Naive B cell (primary cell): ENCODE data around the gene NPTXR. TPM values are rescaled to one million over a fixed set of nuclear protein-coding genes. Genes with fewer than 3 reads are reported as not detected.

ENCODE experiments used
- ATAC-seq, 2 donors: fragments of 150-1000 bp; cut with Tn5 transposase; 2 replicates each; pipeline ENCODE4 v1.10.0; 2021; ENCODE audit warnings: low read depth in 2 of 2, mild to moderate bottlenecking in 2 of 2, moderate library complexity in 2 of 2
- DNase-seq: peaks from one replicate; pipeline ENCODE4 v3.0.0; 2022
- H3K27ac Mint-ChIP-seq, 6 donors: one replicate each; pipeline ENCODE4 v1.8.0; 2020 to 2022; ENCODE audit warnings: mild to moderate bottlenecking in 6 of 6, mixed read lengths in 6 of 6, moderate library complexity in 5 of 6, inconsistent platforms in 2 of 6
- H3K27me3 Mint-ChIP-seq, 3 donors: one replicate each; pipeline ENCODE4 v1.8.0; 2021 to 2022; ENCODE audit warnings: mixed read lengths in 3 of 3, mild to moderate bottlenecking in 1 of 3
- H3K36me3 Mint-ChIP-seq, 2 donors: one replicate each; pipeline ENCODE4 v1.8.0; 2020 to 2022; ENCODE audit warnings: mixed read lengths in 2 of 2, inconsistent platforms in 1 of 2, mild to moderate bottlenecking in 1 of 2
- H3K4me1 Mint-ChIP-seq, 3 donors: one replicate each; pipeline ENCODE4 v1.8.0; 2020 to 2022; ENCODE audit warnings: mixed read lengths in 3 of 3, inconsistent platforms in 1 of 3, mild to moderate bottlenecking in 1 of 3, moderate library complexity in 1 of 3
- H3K4me3 Mint-ChIP-seq, 8 donors: one replicate each; pipeline ENCODE4 v1.8.0; 2020 to 2022; ENCODE audit warnings: mild to moderate bottlenecking in 8 of 8, mixed read lengths in 8 of 8, moderate library complexity in 8 of 8, inconsistent platforms in 2 of 8
- H3K9me3 Mint-ChIP-seq, 7 donors: one replicate each; pipeline ENCODE4 v1.8.0; 2020 to 2022; ENCODE audit warnings: mixed read lengths in 7 of 7, mild to moderate bottlenecking in 5 of 7, inconsistent platforms in 2 of 7, moderate library complexity in 1 of 7
- polyA plus RNA-seq, 6 donors: library from polyadenylated mRNA; unstranded; fragments of 300-500 nt; fragmentation: Illumina TruSeq; gene quantifications; one replicate each; pipeline ENCODE4 v1.2.3, GENCODE V29; 2021; ENCODE audit warnings: low read depth in 6 of 6

Gene NPTXR
- polyA plus RNA-seq, 6 donors from 2014 or later: 0.05 to 0.17 (median 0.11) TPM; not detected in 3

- no peaks in the 10 kb centered on the region for H3K36me3 Mint-ChIP-seq
- H3K27me3 Mint-ChIP-seq: peaks cover 18 to 33% (median 29%) of the 10 kb centered on the region in 3 donors
- no peaks in the 10 kb centered on the region for H3K9me3 Mint-ChIP-seq
- peak overlapping the region in 3 of 6 donors; percentile 76 to 92 (median 89) for H3K27ac Mint-ChIP-seq
- peaks cover 21 to 32% (median 26%) of the 10 kb centered on the region in 3 donors for H3K4me1 Mint-ChIP-seq
- H3K4me3 Mint-ChIP-seq: peak overlapping the region; percentile 87 to 96 (median 94)
- DNase-seq (no peak), ATAC-seq (no peak)
Observed at GRCh38 chr22:38873469-38874411, 29.9 kb upstream of the NPTXR start.

- ATAC-seq (no peak), DNase-seq (no peak)
- H3K9me3 Mint-ChIP-seq: no peaks in the 10 kb centered on the region
- peaks cover 28 to 37% (median 34%) of the 10 kb centered on the region in 3 donors for H3K4me1 Mint-ChIP-seq
- peaks cover 18 to 26% (median 20%) of the 10 kb centered on the region in 3 donors for H3K27me3 Mint-ChIP-seq
- peak overlapping the region; percentile 59 to 92 (median 80) for H3K27ac Mint-ChIP-seq
- peak overlapping the region; percentile 87 to 96 (median 94) for H3K4me3 Mint-ChIP-seq
- no peaks in the 10 kb centered on the region for H3K36me3 Mint-ChIP-seq
Observed at GRCh38 chr22:38872831-38873248, 29.0 kb upstream of the NPTXR start.

- peaks cover 28 to 38% (median 37%) of the 10 kb centered on the region in 3 donors for H3K4me1 Mint-ChIP-seq
- DNase-seq (peak; percentile 93), ATAC-seq (peak; percentile 78)
- H3K27me3 Mint-ChIP-seq: peaks cover 17 to 22% (median 17%) of the 10 kb centered on the region in 3 donors
- peak within 1 kb of the TSS; percentile 76 to 92 (median 90) for H3K27ac Mint-ChIP-seq
- no peaks in the 10 kb centered on the region for H3K9me3 Mint-ChIP-seq
- H3K4me3 Mint-ChIP-seq: peak within 1 kb of the TSS; percentile 87 to 96 (median 94)
- no peaks in the 10 kb centered on the region for H3K36me3 Mint-ChIP-seq
Observed at GRCh38 chr22:38872172-38872830, 28.5 kb upstream of the NPTXR start, which contains the start of gene CBX6. Gene CBX6 (minus strand): TSS chr22:38872216. CDS start chr22:38872190, 26 bp downstream.

GRCh38 chr22:38871360-38872171, 27.7 kb upstream of the NPTXR start:
- DNase-seq: peak; percentile 26
- peak overlapping the region; percentile 79 to 95 (median 94) for H3K4me3 Mint-ChIP-seq
- peak overlapping the region; percentile 33 to 90 (median 74) for H3K27ac Mint-ChIP-seq
- ATAC-seq: peak; percentile 2 to 5
- peaks cover 28 to 38% (median 37%) of the 10 kb centered on the region in 3 donors for H3K4me1 Mint-ChIP-seq
- no peaks in the 10 kb centered on the region for H3K36me3 Mint-ChIP-seq
- peaks cover 13 to 17% (median 17%) of the 10 kb centered on the region in 3 donors for H3K27me3 Mint-ChIP-seq
- H3K9me3 Mint-ChIP-seq: no peaks in the 10 kb centered on the region

- peaks cover 7 to 17% (median 17%) of the 10 kb centered on the region in 3 donors for H3K27me3 Mint-ChIP-seq
- H3K36me3 Mint-ChIP-seq: no peaks in the 10 kb centered on the region
- H3K4me1 Mint-ChIP-seq: peaks cover 28 to 38% (median 37%) of the 10 kb centered on the region in 3 donors
- no peak for ATAC-seq
- H3K9me3 Mint-ChIP-seq: no peaks in the 10 kb centered on the region
- no peak for DNase-seq
- H3K27ac Mint-ChIP-seq: peak overlapping the region in 5 of 6 donors; percentile 57 to 95 (median 72)
- peak overlapping the region; percentile 79 to 95 (median 91) for H3K4me3 Mint-ChIP-seq
Observed at GRCh38 chr22:38870791-38871359, 27.0 kb upstream of the NPTXR start.

- no peaks in the 10 kb centered on the region for H3K9me3 Mint-ChIP-seq
- peak overlapping the region in 5 of 6 donors; percentile 58 to 95 (median 72) for H3K27ac Mint-ChIP-seq
- H3K4me3 Mint-ChIP-seq: peak overlapping the region; percentile 79 to 95 (median 91)
- DNase-seq (peak; percentile 80), ATAC-seq (peak; percentile 57 to 60)
- peaks cover 28 to 44% (median 41%) of the 10 kb centered on the region in 3 donors for H3K4me1 Mint-ChIP-seq
- H3K27me3 Mint-ChIP-seq: peaks cover 6 to 17% (median 16%) of the 10 kb centered on the region in 3 donors
- no peaks in the 10 kb centered on the region for H3K36me3 Mint-ChIP-seq
Observed at GRCh38 chr22:38870312-38870741, 26.5 kb upstream of the NPTXR start.

- peaks cover 28 to 44% (median 41%) of the 10 kb centered on the region in 3 donors for H3K4me1 Mint-ChIP-seq
Observed at GRCh38 chr22:38869663-38870062, 25.8 kb upstream of the NPTXR start.

GRCh38 chr22:38868886-38869381, 25.1 kb upstream of the NPTXR start:
- Mint-ChIP-seq H3K27me3 (peaks cover 0 to 5% (median 3%) of the 10 kb centered on the region in 3 donors), H3K4me1 (peaks cover 31 to 44% (median 44%) of the 10 kb centered on the region in 3 donors), H3K4me3 (peak overlapping the region in 2 of 8 donors; percentile 29 to 89), H3K27ac (peak overlapping the region in 1 of 6 donors; percentile 29), H3K9me3 (no peaks in the 10 kb centered on the region), H3K36me3 (no peaks in the 10 kb centered on the region)
- ATAC-seq (peak; percentile 35), DNase-seq (peak; percentile 71)

More at GRCh38 chr22:38869663-38870062, 25.8 kb upstream of the NPTXR start:
- Mint-ChIP-seq H3K9me3 (no peaks in the 10 kb centered on the region), H3K36me3 (no peaks in the 10 kb centered on the region), H3K27me3 (peaks cover 0 to 10% (median 10%) of the 10 kb centered on the region in 3 donors), H3K27ac (peak overlapping the region in 4 of 6 donors; percentile 60 to 95 (median 82)), H3K4me3 (peak overlapping the region in 2 of 8 donors; percentile 61 to 89)
- ATAC-seq: no peak
- no peak for DNase-seq

- Mint-ChIP-seq H3K4me3 (peak overlapping the region in 4 of 8 donors; percentile 1 to 59 (median 57)), H3K9me3 (no peaks in the 10 kb centered on the region), H3K4me1 (peaks cover 30 to 44% (median 39%) of the 10 kb centered on the region in 3 donors), H3K27ac (peak overlapping the region in 2 of 6 donors; percentile 26 to 33), H3K36me3 (no peaks in the 10 kb centered on the region), H3K27me3 (no peaks in the 10 kb centered on the region)
- DNase-seq: no peak
- no peak for ATAC-seq
Observed at GRCh38 chr22:38868286-38868721, 24.5 kb upstream of the NPTXR start.

- H3K4me3 Mint-ChIP-seq: peak overlapping the region in 1 of 8 donors; percentile 1
- ATAC-seq (no peak), DNase-seq (no peak)
- H3K27ac Mint-ChIP-seq: peak overlapping the region in 3 of 6 donors; percentile 26 to 44 (median 41)
- no peaks in the 10 kb centered on the region for H3K27me3 Mint-ChIP-seq
- H3K36me3 Mint-ChIP-seq: no peaks in the 10 kb centered on the region
- no peaks in the 10 kb centered on the region for H3K9me3 Mint-ChIP-seq
- H3K4me1 Mint-ChIP-seq: peaks cover 33 to 40% (median 36%) of the 10 kb centered on the region in 3 donors
Observed at GRCh38 chr22:38867471-38868285, 23.9 kb upstream of the NPTXR start.

GRCh38 chr22:38867124-38867455, 23.3 kb upstream of the NPTXR start:
- H3K27ac Mint-ChIP-seq: no peak overlapping the region
- DNase-seq (no peak), ATAC-seq (no peak)

More at GRCh38 chr22:38867124-38867455, 23.3 kb upstream of the NPTXR start:
- no peaks in the 10 kb centered on the region for H3K9me3 Mint-ChIP-seq
- no peaks in the 10 kb centered on the region for H3K27me3 Mint-ChIP-seq
- no peaks in the 10 kb centered on the region for H3K36me3 Mint-ChIP-seq
- no peak overlapping the region for H3K4me3 Mint-ChIP-seq
- peaks cover 34 to 36% (median 36%) of the 10 kb centered on the region in 3 donors for H3K4me1 Mint-ChIP-seq
